Adrenal gland (tissue), 5 donors: ENCODE data around the gene FAM89B.

Source experiments
- POLR2A ChIP-seq, 2 donors: fragments of 450-650 bp; IDR thresholded peaks; one replicate each; pipeline ENCODE4 v1.6.1; 2017; ENCODE audit warnings: antibody characterized with exemption in 2 of 2, mild to moderate bottlenecking in 2 of 2, moderate library complexity in 1 of 2
- TF ChIP-seq, protein P1 (sequence below), 6 experiments: fragments of 450-650 bp in 4 of 6; fragments of 200-600 bp in 2 of 6; sonication (generic) in 1 of 6; IDR thresholded peaks; 1 replicate in 5 of 6; 2 replicates in 1 of 6; pipeline versions ENCODE4 v1.5.1 to v1.8.0; 2016 to 2021; ENCODE audit warnings: antibody characterized with exemption in 6 of 6, mild to moderate bottlenecking in 2 of 6, moderate library complexity in 1 of 6
- donor health status: DM: no; HTN: no; CAD: no.

DNA sequence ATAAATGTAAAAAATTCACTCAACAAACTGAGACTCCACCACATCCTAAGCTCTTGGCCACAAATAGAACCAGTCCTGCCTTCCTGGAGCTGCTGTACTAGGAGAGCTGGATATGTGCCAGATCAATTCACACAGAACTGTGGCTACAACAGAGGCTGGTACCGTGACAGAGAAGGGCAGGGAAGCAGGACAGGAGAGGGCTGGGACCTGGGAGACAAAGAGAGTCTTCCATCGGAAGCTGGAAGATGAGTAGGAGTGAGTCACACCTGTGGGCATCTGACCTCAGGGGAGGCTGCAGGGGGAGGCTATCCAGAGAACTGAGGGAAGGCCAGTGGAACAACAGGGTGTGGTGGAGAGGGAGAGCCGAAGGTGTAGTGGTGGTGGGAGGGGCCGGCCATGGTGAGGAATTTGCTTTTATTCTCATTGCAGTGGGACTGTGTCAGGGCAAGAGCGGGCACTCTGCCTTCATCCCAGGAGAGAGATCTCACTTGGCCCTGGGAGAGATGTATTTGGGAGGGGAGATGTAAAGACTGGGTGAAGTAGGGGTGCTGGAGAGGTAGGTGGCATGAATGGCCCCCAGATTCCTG, 12.3 kb upstream of the FAM89B start:
- TF ChIP-seq, protein P1, sequence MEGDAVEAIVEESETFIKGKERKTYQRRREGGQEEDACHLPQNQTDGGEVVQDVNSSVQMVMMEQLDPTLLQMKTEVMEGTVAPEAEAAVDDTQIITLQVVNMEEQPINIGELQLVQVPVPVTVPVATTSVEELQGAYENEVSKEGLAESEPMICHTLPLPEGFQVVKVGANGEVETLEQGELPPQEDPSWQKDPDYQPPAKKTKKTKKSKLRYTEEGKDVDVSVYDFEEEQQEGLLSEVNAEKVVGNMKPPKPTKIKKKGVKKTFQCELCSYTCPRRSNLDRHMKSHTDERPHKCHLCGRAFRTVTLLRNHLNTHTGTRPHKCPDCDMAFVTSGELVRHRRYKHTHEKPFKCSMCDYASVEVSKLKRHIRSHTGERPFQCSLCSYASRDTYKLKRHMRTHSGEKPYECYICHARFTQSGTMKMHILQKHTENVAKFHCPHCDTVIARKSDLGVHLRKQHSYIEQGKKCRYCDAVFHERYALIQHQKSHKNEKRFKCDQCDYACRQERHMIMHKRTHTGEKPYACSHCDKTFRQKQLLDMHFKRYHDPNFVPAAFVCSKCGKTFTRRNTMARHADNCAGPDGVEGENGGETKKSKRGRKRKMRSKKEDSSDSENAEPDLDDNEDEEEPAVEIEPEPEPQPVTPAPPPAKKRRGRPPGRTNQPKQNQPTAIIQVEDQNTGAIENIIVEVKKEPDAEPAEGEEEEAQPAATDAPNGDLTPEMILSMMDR (IDR thresholded peaks at IDR 0.05) = no peak
- no peak for TF ChIP-seq POLR2A (IDR thresholded peaks at IDR 0.05)
